ENCODE measurements around the gene ADD2. TPM values are rescaled to one million over a fixed set of nuclear protein-coding genes. Genes with fewer than 3 reads are reported as not detected.

The ADD2 gene
- total RNA-seq, 1 experiment from 2014 or later: 5.6 TPM

DNA sequence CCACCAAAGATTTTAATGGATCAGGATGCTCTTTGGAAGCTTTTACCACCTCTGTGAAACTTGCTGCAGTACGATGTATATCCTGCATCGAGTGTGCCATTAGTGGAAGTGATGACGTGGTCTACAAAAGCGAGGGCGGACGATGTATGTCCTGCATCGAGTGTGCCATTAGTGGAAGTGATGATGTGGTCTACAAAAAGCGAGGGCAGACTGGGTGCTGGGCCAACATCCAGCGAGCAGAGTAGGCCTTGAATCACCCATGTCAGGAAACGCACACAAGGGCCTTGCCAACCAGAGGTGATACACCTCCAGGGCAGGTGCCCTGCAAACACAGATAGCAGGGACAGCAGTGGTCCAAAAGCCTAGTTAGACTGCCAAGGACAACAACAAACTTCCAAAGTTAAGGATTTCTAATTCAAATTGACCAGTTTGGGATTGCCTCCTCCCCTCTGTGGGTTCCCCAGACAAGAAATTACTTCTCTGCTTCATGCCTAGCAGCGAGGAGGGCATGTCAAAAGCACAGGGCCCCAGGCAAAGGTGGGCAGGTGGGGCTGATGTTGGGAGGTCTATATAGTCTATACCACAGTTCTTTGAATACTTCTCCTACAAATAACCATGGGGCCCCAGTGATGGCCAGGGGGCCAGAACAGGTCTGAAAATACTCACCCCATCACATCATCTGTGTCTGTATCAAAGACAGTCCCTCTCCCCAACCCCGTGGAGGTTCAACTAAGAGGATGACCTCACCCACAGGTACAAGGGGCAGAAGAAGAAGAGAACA is 70.2 kb downstream of the ADD2 start:
- no TSS peak for BruUV-seq (replicated peaks)
- DNase-seq (ENCODE audit: low spot score): no peak
- intact Hi-C loops (cut with micrococcal nuclease; ENCODE audit: unreplicated experiment): no loop called here

GRCh38 chr2:70696142-70696541 is 71.9 kb downstream of the ADD2 start:
- CTCF ChIA-PET: no interaction called here
- TF ChIP-seq CTCF (conservative IDR thresholded peaks at IDR 0.05; ENCODE audit: low read depth, low read length): no peak
- H3K36me3 ChIP-seq (ENCODE audit: insufficient read depth, low read length, poor library complexity, severe bottlenecking): no peaks in the 10 kb centered on the region
- BruUV-seq (replicated peaks): no TSS peak
- no peaks in the 10 kb centered on the region for H3K4me1 ChIP-seq (ENCODE audit: insufficient read depth, low read length, poor library complexity, severe bottlenecking)
- no peak for DNase-seq (ENCODE audit: low spot score)
- no peaks in the 10 kb centered on the region for H3K27me3 ChIP-seq (replicated peaks; ENCODE audit: insufficient read depth, low read depth, low read length, poor library complexity)
- POLR2A ChIA-PET (ENCODE audit: low non-redundant PET): no interaction called here
- no peak overlapping the region for H3K27ac ChIP-seq (ENCODE audit: low read depth, low read length, poor library complexity, severe bottlenecking)
- H3K9me3 ChIP-seq (ENCODE audit: low read depth, low read length, poor library complexity, severe bottlenecking): no peaks in the 10 kb centered on the region
- no peak overlapping the region for H3K4me3 ChIP-seq (ENCODE audit: low read depth, low read length, poor library complexity, severe bottlenecking)
- intact Hi-C loops (cut with micrococcal nuclease; ENCODE audit: unreplicated experiment): no loop called here

More for the DNA sequence above, 70.2 kb downstream of the ADD2 start:
- no peaks in the 10 kb centered on the region for H3K4me1 ChIP-seq (ENCODE audit: insufficient read depth, low read length, poor library complexity, severe bottlenecking)
- no peak overlapping the region for H3K27ac ChIP-seq (ENCODE audit: low read depth, low read length, poor library complexity, severe bottlenecking)
- no peaks in the 10 kb centered on the region for H3K9me3 ChIP-seq (ENCODE audit: low read depth, low read length, poor library complexity, severe bottlenecking)
- H3K36me3 ChIP-seq (ENCODE audit: insufficient read depth, low read length, poor library complexity, severe bottlenecking): no peaks in the 10 kb centered on the region
- POLR2A ChIA-PET (ENCODE audit: low non-redundant PET): no interaction called here
- no peak overlapping the region for H3K4me3 ChIP-seq (ENCODE audit: low read depth, low read length, poor library complexity, severe bottlenecking)
- no peaks in the 10 kb centered on the region for H3K27me3 ChIP-seq (replicated peaks; ENCODE audit: insufficient read depth, low read depth, low read length, poor library complexity)
- TF ChIP-seq CTCF (conservative IDR thresholded peaks at IDR 0.05; ENCODE audit: low read depth, low read length) (no peak), EZH2 (IDR thresholded peaks at IDR 0.05; ENCODE audit: borderline replicate concordance, low read depth, low read length, poor library complexity, severe bottlenecking) (no peak)
- CTCF ChIA-PET: no interaction called here

DNA sequence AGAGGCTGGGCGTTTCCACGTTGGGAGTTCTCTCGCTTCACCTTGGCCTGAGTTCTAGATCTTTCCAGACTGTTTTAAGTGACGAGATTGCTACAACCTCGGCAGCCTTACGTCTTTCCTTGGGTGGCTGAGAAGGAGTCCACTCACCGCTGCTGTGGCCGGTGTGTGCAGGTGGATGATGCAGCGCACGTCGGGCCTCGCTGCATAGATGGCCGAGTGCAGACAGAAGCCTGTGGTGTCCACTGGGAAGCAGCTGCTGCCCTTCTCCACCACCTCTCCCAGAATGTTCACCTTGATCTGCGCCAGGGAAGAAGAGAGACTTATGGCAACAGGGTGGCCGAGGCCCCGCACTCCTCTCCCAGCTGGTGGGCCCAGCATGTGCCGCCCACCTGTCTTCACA is 75.7 kb downstream of the ADD2 start:
- TF ChIP-seq EZH2 (IDR thresholded peaks at IDR 0.05; ENCODE audit: borderline replicate concordance, low read depth, low read length, poor library complexity, severe bottlenecking) (no peak), CTCF (conservative IDR thresholded peaks at IDR 0.05; ENCODE audit: low read depth, low read length) (no peak)
- Histone ChIP-seq H3K4me3 (ENCODE audit: low read depth, low read length, poor library complexity, severe bottlenecking) (no peak overlapping the region), H3K27ac (ENCODE audit: low read depth, low read length, poor library complexity, severe bottlenecking) (no peak overlapping the region), H3K27me3 (replicated peaks; ENCODE audit: insufficient read depth, low read depth, low read length, poor library complexity) (no peaks in the 10 kb centered on the region), H3K9me3 (ENCODE audit: low read depth, low read length, poor library complexity, severe bottlenecking) (no peaks in the 10 kb centered on the region), H3K36me3 (ENCODE audit: insufficient read depth, low read length, poor library complexity, severe bottlenecking) (no peaks in the 10 kb centered on the region), H3K4me1 (ENCODE audit: insufficient read depth, low read length, poor library complexity, severe bottlenecking) (no peaks in the 10 kb centered on the region)
- POLR2A ChIA-PET (ENCODE audit: low non-redundant PET): no interaction called here
- BruUV-seq (replicated peaks): no TSS peak
- CTCF ChIA-PET: no interaction called here
- no peak for DNase-seq (ENCODE audit: low spot score)
- intact Hi-C loops (cut with micrococcal nuclease; ENCODE audit: unreplicated experiment): no loop called here
